OCI-LY3 (cell line): ENCODE results near the gene CYP4A11.
"Not testable (repeated sequence)": the region's sequence is repeated elsewhere in the genome, so short reads cannot be mapped to it uniquely, and the experiment has no call there.

Experiments used
- H2AFZ ChIP-seq: fragments of 200-600, 300-600 bp; shearing (Covaris generic); 2 replicates; pipeline ENCODE4 v1.6.0; 2014; ENCODE audit warnings: antibody characterized with exemption, low read depth, low read length
- H3K27ac ChIP-seq: fragments of 200-600, 300-600 bp; sonication (generic); 2 replicates; pipeline ENCODE4 v1.5.1; 2014; ENCODE audit warnings: mild to moderate bottlenecking, low read length, moderate library complexity, mixed read lengths
- H3K27me3 ChIP-seq: fragments of 200-600, 300-600 bp; sonication (generic); 2 replicates; pipeline ENCODE4 v1.6.1; 2014; ENCODE audit warnings: low read depth, low read length, mixed read lengths
- H3K36me3 ChIP-seq: fragments of 200-600, 300-600 bp; sonication (generic); replicated peaks from 2 replicates; pipeline ENCODE3; 2014; ENCODE audit warnings: low read depth, low read length, mixed read lengths
- H3K4me1 ChIP-seq: fragments of 300-600, 200-600 bp; sonication (generic); 2 replicates; pipeline ENCODE4 v1.6.1; 2014; ENCODE audit warnings: low read length, mixed read lengths
- H3K4me2 ChIP-seq: fragments of 200-600, 300-600 bp; sonication (generic); 2 replicates; pipeline ENCODE4 v1.6.1; 2014; ENCODE audit warnings: low read length, mixed read lengths
- H3K4me3 ChIP-seq: fragments of 300-600, 200-600 bp; sonication (generic); 2 replicates; pipeline ENCODE4 v1.5.1; 2014; ENCODE audit warnings: antibody characterized with exemption, mild to moderate bottlenecking, low read length, moderate library complexity
- H3K79me2 ChIP-seq: fragments of 300-600, 200-600 bp; shearing (Covaris generic); 2 replicates; pipeline ENCODE4 v1.6.1; 2014; ENCODE audit warnings: mild to moderate bottlenecking, low read length, mixed read lengths
- H3K9ac ChIP-seq: fragments of 300-600, 200-600 bp; shearing (Covaris generic); 2 replicates; pipeline ENCODE4 v1.6.0; 2014; ENCODE audit warnings: mild to moderate bottlenecking, low read length, moderate library complexity
- H3K9me3 ChIP-seq: fragments of 200-600, 300-600 bp; shearing (Covaris generic); 2 replicates; pipeline ENCODE4 v1.6.1; 2014; ENCODE audit warnings: low read length, mixed read lengths; ENCODE audit not compliant: insufficient read depth
- H4K20me1 ChIP-seq: fragments of 200-600, 300-600 bp; sonication (generic); 2 replicates; pipeline ENCODE4 v1.6.1; 2016; ENCODE audit warnings: low read length, mixed read lengths; ENCODE audit not compliant: insufficient read depth
- CTCF ChIP-seq: fragments of 200-600, 300-600 bp; sonication (generic); IDR thresholded peaks from 2 replicates; pipeline ENCODE4 v1.5.1; 2014; ENCODE audit warnings: antibody characterized with exemption, low read length, low read depth
- EZH2phosphoT487 ChIP-seq: fragments of 200-600 bp; shearing (Covaris generic); IDR thresholded peaks from 2 replicates; pipeline ENCODE4 v1.6.1; 2018; ENCODE audit warnings: antibody characterized with exemption, mixed run types, low read depth

Gene CYP4A11

GRCh38 chr1:46927249-46927835 lies 13.9 kb downstream of the CYP4A11 start:
- H3K4me3 ChIP-seq, result no peak overlapping the region
- no peaks in the 10 kb centered on the region for H4K20me1 ChIP-seq
- no peak overlapping the region for H2AFZ ChIP-seq
- no peaks in the 10 kb centered on the region for H3K79me2 ChIP-seq
- H3K27me3 ChIP-seq, result no peaks in the 10 kb centered on the region
- H3K9ac ChIP-seq, result no peak overlapping the region
- H3K4me2 ChIP-seq, result no peak overlapping the region
- H3K4me1 ChIP-seq, result no peaks in the 10 kb centered on the region
- TF ChIP-seq CTCF, result no peak
- TF ChIP-seq EZH2phosphoT487, result no peak
- no peak overlapping the region for H3K27ac ChIP-seq
- H3K36me3 ChIP-seq, result no peaks in the 10 kb centered on the region
- H3K9me3 ChIP-seq, result no peaks in the 10 kb centered on the region

- no peak overlapping the region for H2AFZ ChIP-seq
- no peaks in the 10 kb centered on the region for H3K79me2 ChIP-seq
- H3K4me3 ChIP-seq, result no peak overlapping the region
- no peak overlapping the region for H3K4me2 ChIP-seq
- no peaks in the 10 kb centered on the region for H3K27me3 ChIP-seq
- no peaks in the 10 kb centered on the region for H3K9me3 ChIP-seq
- no peak for TF ChIP-seq EZH2phosphoT487
- no peak overlapping the region for H3K27ac ChIP-seq
- H4K20me1 ChIP-seq, result no peaks in the 10 kb centered on the region
- H3K36me3 ChIP-seq, result no peaks in the 10 kb centered on the region
- H3K9ac ChIP-seq, result no peak overlapping the region
- no peaks in the 10 kb centered on the region for H3K4me1 ChIP-seq
These were observed 30.5 kb downstream of the CYP4A11 start for GRCh38 chr1:46910790-46911189.

- H3K9me3 ChIP-seq, result no peaks in the 10 kb centered on the region
- H4K20me1 ChIP-seq, result no peaks in the 10 kb centered on the region
- H2AFZ ChIP-seq, result no peak overlapping the region
- TF ChIP-seq CTCF (no peak), EZH2phosphoT487 (no peak)
- no peak overlapping the region for H3K4me3 ChIP-seq
- H3K36me3 ChIP-seq, result no peaks in the 10 kb centered on the region
- no peak overlapping the region for H3K27ac ChIP-seq
- H3K4me2 ChIP-seq, result no peak overlapping the region
- H3K27me3 ChIP-seq, result no peaks in the 10 kb centered on the region
- no peaks in the 10 kb centered on the region for H3K4me1 ChIP-seq
- no peaks in the 10 kb centered on the region for H3K79me2 ChIP-seq
- no peak overlapping the region for H3K9ac ChIP-seq
These were observed 37.8 kb downstream of the CYP4A11 start for GRCh38 chr1:46903481-46903880.

- no peaks in the 10 kb centered on the region for H3K36me3 ChIP-seq
- no peak overlapping the region for H3K27ac ChIP-seq
- H2AFZ ChIP-seq, result no peak overlapping the region
- no peak overlapping the region for H3K9ac ChIP-seq
- H4K20me1 ChIP-seq, result no peaks in the 10 kb centered on the region
- no peaks in the 10 kb centered on the region for H3K27me3 ChIP-seq
- no peak overlapping the region for H3K4me2 ChIP-seq
- no peaks in the 10 kb centered on the region for H3K4me1 ChIP-seq
- H3K79me2 ChIP-seq, result no peaks in the 10 kb centered on the region
- no peaks in the 10 kb centered on the region for H3K9me3 ChIP-seq
- no peak overlapping the region for H3K4me3 ChIP-seq
- no peak for TF ChIP-seq CTCF
- TF ChIP-seq EZH2phosphoT487, result no peak
These were observed 40.9 kb downstream of the CYP4A11 start for GRCh38 chr1:46900401-46900800.

- not testable (repeated sequence) for H4K20me1 ChIP-seq, H3K27me3 ChIP-seq, H2AFZ ChIP-seq, H3K9me3 ChIP-seq, H3K9ac ChIP-seq, H3K79me2 ChIP-seq, H3K27ac ChIP-seq, H3K4me2 ChIP-seq, H3K4me3 ChIP-seq, H3K4me1 ChIP-seq, H3K36me3 ChIP-seq
These were observed 59.6 kb downstream of the CYP4A11 start for GRCh38 chr1:46881656-46882055.
